GM12875 (cell line): ENCODE measurements around the gene RAD9B.
"Not testable (repeated sequence)": the region's sequence is repeated elsewhere in the genome, so short reads cannot be mapped to it uniquely, and the experiment has no call there.

Experiments
- H3K4me3 ChIP-seq: one replicate; pipeline ENCODE4 v1.5.1; 2011; ENCODE audit warnings: low read depth, low read length, control low read depth
- TF ChIP-seq, protein P1 (sequence below): IDR thresholded peaks from 2 replicates; pipeline ENCODE4 v1.5.1; 2011; ENCODE audit warnings: low read depth, mild to moderate bottlenecking, control low read depth, inconsistent platforms, low read length, moderate library complexity, borderline replicate concordance; ENCODE audit not compliant: insufficient read depth

Gene RAD9B

DNA sequence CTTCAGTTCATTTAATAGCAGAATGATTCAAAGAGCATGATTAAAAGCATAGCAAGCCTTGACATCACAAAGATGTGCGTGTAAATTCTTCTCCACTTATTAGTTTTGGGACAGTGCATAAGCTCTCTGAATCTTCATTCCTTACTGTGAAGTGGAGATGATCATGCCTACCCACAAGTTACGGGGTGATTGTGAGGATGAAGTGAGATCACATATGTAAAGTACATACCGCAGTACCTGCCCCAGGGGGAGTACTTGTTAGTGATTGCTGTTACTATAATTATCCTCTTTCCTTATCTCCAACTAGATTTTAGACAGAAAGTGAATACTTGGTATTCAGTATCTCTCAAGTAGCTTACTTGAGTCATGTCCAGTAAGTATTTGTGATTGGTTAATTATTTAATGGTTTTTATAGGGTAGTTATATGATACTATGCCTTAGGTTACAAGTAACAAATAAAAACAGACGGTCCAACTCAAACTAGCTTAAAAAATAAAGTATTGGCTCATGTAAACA, 6.0 kb downstream of the RAD9B start:
- TF ChIP-seq, protein P1, sequence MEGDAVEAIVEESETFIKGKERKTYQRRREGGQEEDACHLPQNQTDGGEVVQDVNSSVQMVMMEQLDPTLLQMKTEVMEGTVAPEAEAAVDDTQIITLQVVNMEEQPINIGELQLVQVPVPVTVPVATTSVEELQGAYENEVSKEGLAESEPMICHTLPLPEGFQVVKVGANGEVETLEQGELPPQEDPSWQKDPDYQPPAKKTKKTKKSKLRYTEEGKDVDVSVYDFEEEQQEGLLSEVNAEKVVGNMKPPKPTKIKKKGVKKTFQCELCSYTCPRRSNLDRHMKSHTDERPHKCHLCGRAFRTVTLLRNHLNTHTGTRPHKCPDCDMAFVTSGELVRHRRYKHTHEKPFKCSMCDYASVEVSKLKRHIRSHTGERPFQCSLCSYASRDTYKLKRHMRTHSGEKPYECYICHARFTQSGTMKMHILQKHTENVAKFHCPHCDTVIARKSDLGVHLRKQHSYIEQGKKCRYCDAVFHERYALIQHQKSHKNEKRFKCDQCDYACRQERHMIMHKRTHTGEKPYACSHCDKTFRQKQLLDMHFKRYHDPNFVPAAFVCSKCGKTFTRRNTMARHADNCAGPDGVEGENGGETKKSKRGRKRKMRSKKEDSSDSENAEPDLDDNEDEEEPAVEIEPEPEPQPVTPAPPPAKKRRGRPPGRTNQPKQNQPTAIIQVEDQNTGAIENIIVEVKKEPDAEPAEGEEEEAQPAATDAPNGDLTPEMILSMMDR, result no peak

DNA sequence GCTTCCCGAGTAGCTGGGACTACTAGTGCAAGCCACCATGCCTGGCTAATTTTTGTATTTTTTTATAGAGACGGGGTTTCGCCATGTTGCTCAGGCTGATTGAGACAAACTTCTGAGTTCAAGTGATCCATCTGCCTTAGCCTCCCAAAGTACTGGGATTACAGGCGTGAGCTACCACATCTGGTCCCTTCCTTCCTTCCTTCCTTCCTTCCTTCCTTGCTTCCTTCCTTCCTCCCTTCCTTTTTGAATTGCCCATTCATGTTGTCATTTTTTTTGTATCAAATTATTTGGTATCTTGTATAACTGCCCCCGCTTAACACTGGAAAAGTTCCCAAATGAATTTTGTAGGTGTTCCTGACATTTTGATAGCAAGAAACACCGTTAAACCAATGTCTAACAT, 11.7 kb downstream of the RAD9B start:
- no peak overlapping the region for H3K4me3 ChIP-seq
- TF ChIP-seq, protein P1, result no peak

More for the DNA sequence above, 6.0 kb downstream of the RAD9B start:
- H3K4me3 ChIP-seq, result no peak overlapping the region

DNA sequence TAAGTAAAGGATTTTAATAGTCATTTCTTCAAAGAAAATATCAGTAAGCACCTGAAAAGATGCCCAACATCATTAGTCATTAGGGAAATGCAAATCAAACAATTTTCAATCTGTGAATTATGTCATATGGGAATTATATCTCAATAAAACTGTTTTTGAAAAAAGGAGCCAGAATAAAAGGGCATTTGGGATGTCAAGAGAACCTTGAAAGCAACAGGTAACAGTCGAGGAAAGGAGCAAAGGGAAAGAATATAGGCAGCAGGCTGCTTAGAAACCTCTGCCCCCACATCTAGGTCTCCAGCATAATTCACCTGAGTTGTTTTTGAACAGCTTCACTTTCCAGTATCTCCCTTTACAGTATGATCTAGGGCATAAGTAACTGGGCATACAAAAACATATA, 12.2 kb downstream of the RAD9B start:
- no peak overlapping the region for H3K4me3 ChIP-seq
- TF ChIP-seq, protein P1, result no peak

DNA sequence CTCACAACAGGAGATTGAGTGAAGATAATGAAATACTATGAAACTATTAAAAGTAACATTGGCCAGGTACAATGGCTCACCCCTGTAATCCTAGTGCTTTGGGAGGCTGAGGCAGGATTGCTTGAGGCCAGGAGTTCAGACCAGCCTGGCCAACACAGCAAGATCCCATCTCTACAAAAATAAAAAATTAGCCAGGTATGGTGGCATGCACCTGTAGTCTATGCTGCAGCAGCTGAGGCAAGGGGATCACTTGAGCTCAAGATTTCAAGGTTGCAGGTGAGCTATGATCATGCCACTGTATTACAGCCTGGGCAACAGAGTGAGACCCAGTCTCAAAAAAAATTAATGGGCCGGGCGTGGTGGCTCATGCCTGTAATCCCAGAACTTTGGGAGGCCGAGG, 14.9 kb downstream of the RAD9B start:
- no peak overlapping the region for H3K4me3 ChIP-seq
- TF ChIP-seq, protein P1, result no peak

DNA sequence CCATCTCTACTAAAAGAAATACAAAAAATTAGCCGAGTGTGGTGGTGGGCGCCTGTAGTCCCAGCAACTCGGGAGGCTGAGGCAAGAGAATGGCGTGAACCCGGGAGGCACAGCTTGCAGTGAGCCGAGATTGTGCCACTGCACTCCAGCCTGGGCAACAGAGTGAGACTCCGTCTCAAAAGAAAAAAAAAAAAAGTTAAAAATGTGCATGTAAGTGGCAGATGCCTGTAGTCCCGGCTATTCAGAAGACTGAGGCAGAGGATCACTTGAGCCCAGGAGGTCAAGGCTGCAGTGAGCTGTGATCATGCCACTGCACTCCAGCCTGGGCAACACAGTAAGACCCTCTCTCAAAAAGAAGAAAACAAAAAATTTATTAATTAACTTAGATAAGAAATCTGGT, 15.9 kb downstream of the RAD9B start:
- not testable (repeated sequence) for H3K4me3 ChIP-seq

DNA sequence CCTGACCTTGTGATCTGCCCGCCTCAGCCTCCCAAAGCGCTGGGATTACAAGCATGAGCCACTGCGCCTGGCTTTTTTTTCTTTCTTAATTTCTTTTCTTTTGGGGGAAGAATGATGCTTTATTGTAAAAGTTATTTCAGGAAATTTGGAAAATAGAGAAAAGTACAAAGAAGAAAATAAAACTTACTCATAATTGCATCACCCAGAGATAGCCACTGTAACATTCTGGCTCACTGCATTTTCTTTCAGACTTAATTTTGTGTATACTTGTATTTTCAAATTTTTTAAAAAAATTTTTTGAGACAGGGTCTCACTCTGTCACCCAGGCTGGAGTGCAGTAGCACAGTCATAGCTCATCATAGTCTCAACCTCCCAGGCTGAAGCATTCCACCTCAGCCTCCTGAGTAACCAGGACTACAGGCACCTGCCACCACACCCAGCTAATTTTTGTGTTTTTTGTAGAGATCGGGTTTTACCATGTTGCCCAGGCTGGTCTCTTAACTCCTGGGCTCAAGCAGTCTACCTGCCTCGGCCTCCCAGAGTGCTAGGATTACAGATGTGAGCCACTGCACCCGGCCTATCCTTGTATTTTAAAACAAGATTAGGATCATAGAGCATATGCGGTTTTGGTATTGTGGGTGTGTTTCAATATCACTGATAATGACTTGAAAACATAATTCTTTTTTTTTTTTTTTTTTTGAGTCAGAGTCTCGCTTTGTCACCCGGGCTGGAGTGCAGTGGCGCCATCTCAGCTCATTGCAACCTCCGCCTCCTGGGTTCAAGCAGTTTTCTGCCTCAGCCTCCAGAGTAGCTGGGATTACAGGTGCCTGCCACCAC, 19.0 kb downstream of the RAD9B start:
- not testable (repeated sequence) for H3K4me3 ChIP-seq

DNA sequence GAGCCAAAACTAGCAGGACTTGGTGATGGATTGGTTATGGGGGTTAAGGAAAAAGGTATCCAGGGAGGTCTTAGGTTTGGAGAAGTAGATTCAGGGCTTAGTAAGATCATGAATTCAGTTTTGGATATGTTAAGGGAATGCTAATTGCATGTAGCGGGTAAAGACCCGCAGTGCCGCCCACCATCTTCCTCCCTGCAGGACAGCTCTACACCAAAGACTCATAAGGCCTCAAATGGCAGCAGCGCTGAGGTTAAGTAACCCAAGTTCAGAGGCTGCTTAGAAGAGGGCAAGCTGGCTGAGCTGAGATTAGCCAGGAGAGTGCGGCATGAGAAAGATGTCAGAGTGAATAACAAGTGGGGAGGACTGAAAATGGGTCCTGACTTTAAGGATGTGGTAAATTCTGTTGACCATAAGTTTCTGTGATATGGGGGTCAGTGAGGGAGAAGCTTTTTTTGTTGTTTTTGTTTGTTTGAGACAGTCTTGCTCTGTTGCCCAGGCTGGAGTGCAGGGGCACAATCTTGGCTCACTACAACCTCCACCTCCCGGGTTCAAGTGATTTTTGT, 26.2 kb downstream of the RAD9B start:
- H3K4me3 ChIP-seq, result no peak overlapping the region
- TF ChIP-seq, protein P1, result no peak

DNA sequence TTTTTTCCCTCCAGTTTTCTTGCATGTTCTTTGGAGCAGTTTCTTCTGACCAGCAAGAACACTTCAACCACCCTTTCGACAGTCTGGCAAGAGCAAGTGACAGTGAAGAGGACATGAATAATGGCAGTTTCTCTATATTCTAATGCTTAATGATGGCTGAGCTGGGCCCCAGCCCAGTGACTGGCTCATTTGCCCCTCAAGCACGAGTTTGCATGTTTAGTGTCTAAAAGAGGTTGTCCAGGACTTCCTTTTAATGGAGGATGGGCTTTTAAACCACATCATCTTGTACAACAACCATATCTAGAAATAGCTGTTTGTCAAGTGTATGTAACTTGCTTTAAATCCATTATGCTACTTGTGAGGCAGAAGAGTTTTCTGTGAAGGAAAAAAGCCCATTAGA, 28.4 kb downstream of the RAD9B start:
- TF ChIP-seq, protein P1, result no peak
- H3K4me3 ChIP-seq, result no peak overlapping the region
